22Rv1 (cell line): Measurements from ENCODE around the gene THOC7.

Experiments used
- CTCF ChIP-seq: fragments of 450-650 bp; IDR thresholded peaks from 2 replicates; pipeline ENCODE4 v1.5.1; 2017; ENCODE audit warnings: mild to moderate bottlenecking
- ZFX ChIP-seq: fragments of 450-650 bp; IDR thresholded peaks from 2 replicates; pipeline ENCODE4 v1.6.1; 2017; ENCODE audit warnings: antibody characterized with exemption, borderline replicate concordance

- TF ChIP-seq CTCF (no peak), ZFX (no peak)
Observed at GRCh38 chr3:63878394-63879060, 14.9 kb upstream of the THOC7 start.
